H1 (cell line): ENCODE results near the gene ELMO1. TPM values are rescaled to one million over a fixed set of nuclear protein-coding genes. Genes with fewer than 3 reads are reported as not detected.

Source experiments
- CTCF ChIA-PET: fragments of 300-600 bp; sonication (Branson Sonifier 250); formaldehyde crosslinking; loops from one replicate; lab custom pipeline; 2021; ENCODE audit not compliant: partially characterized antibody; lab: Charles Lee
- POLR2A ChIA-PET: fragments of 300-600 bp; sonication (Branson Sonifier 250); formaldehyde crosslinking; loops from one replicate; lab custom pipeline; 2021; ENCODE audit warnings: inconsistent platforms; ENCODE audit not compliant: partially characterized antibody; lab: Charles Lee
- DNase-seq, 2 experiments: peaks; one replicate each; pipeline versions ENCODE4 v3.0.0 to v3.0.0-alpha.2; 2010 to 2022; ENCODE audit warnings: low spot score in 2 of 2, low read depth in 1 of 2, mixed read lengths in 1 of 2
- FAIRE-seq: peaks from 2 replicates; lab custom pipeline; 2011; peaks lifted over from hg19 to GRCh38; lab: Jason Lieb, UNC
- H2AFZ ChIP-seq: 2 replicates; pipeline ENCODE4 v1.8.1; 2012; ENCODE audit warnings: low read length, inconsistent platforms
- H2AK5ac ChIP-seq: 2 replicates; pipeline ENCODE4 v1.6.1; 2013; ENCODE audit warnings: low read depth, low read length
- H2BK120ac ChIP-seq: replicated peaks from 2 replicates; pipeline ENCODE3; 2013; ENCODE audit warnings: low read depth, low read length, inconsistent platforms
- H2BK12ac ChIP-seq: 2 replicates; pipeline ENCODE4 v1.6.1; 2013; ENCODE audit warnings: low read depth, low read length
- H2BK15ac ChIP-seq: 2 replicates; pipeline ENCODE4 v1.6.1; 2013; ENCODE audit warnings: low read length
- H2BK20ac ChIP-seq: 2 replicates; pipeline ENCODE4 v1.6.1; 2013; ENCODE audit warnings: low read length
- H2BK5ac ChIP-seq: 2 replicates; pipeline ENCODE4 v1.6.1; 2013; ENCODE audit warnings: low read depth, low read length
- H3K14ac ChIP-seq: 2 replicates; pipeline ENCODE4 v1.6.1; 2013; ENCODE audit warnings: inconsistent platforms; ENCODE audit not compliant: insufficient read length
- H3K18ac ChIP-seq: 2 replicates; pipeline ENCODE4 v1.6.1; 2013; ENCODE audit warnings: low read length; ENCODE audit errors: extremely low read depth
- H3K23ac ChIP-seq: 2 replicates; pipeline ENCODE4 v1.6.1; 2013; ENCODE audit warnings: inconsistent platforms; ENCODE audit not compliant: insufficient read length
- H3K23me2 ChIP-seq: 2 replicates; pipeline ENCODE4 v1.6.1; 2013; ENCODE audit warnings: low read depth, low read length
- H3K27ac ChIP-seq: 2 replicates; pipeline ENCODE4 v1.6.1; 2011; ENCODE audit warnings: low read depth, low read length, inconsistent platforms
- H3K27me3 ChIP-seq, 4 experiments: replicated peaks in 1 of 4; 1 replicate in 1 of 4; 2 replicates in 3 of 4; pipeline versions ENCODE4 v1.6.1 to v1.8.1; 2011 to 2013; ENCODE audit warnings: low read length in 3 of 4, mild to moderate bottlenecking in 3 of 4, inconsistent platforms in 2 of 4, mixed read lengths in 2 of 4, moderate library complexity in 1 of 4; ENCODE audit not compliant: control insufficient read depth in 3 of 4, insufficient read depth in 3 of 4; ENCODE audit errors: extremely low read depth in 1 of 4
- H3K36me3 ChIP-seq, 4 experiments: 2 replicates each; pipeline versions ENCODE4 v1.6.1 to v1.8.1; 2011 to 2013; ENCODE audit warnings: mild to moderate bottlenecking in 4 of 4, low read length in 3 of 4, moderate library complexity in 2 of 4, control low read depth in 1 of 4, inconsistent platforms in 1 of 4; ENCODE audit not compliant: insufficient read depth in 4 of 4, control insufficient read depth in 2 of 4
- H3K4ac ChIP-seq: replicated peaks from 2 replicates; pipeline ENCODE3; 2013; ENCODE audit warnings: low read length, low read depth, mixed read lengths, inconsistent platforms; ENCODE audit not compliant: insufficient read length
- H3K4me1 ChIP-seq, 4 experiments: replicated peaks in 1 of 4; 1 replicate in 1 of 4; 2 replicates in 3 of 4; pipeline versions ENCODE4 v1.6.1 to v1.8.1; 2011 to 2013; ENCODE audit warnings: low read length in 3 of 4, inconsistent platforms in 2 of 4, mixed read lengths in 1 of 4; ENCODE audit not compliant: insufficient read depth in 4 of 4, control insufficient read depth in 3 of 4
- H3K4me2 ChIP-seq, 2 experiments: 2 replicates each; pipeline versions ENCODE4 v1.6.1 to v1.8.1; 2011 to 2013; ENCODE audit warnings: low read depth in 2 of 2, low read length in 2 of 2, control low read depth in 1 of 2, inconsistent platforms in 1 of 2, mild to moderate bottlenecking in 1 of 2; ENCODE audit not compliant: insufficient read depth in 1 of 2
- H3K4me3 ChIP-seq, 4 experiments: fragments of 200-600, 300-600 bp in 1 of 4; sonication (generic), shearing (Covaris generic), sonication (Bioruptor Twin) in 1 of 4; 2 replicates each; pipeline versions ENCODE4 v1.5.1 to v1.8.1; 2011 to 2016; ENCODE audit warnings: low read length in 4 of 4, low read depth in 3 of 4, control low read depth in 2 of 4, inconsistent platforms in 2 of 4, mild to moderate bottlenecking in 2 of 4, mixed read lengths in 1 of 4, moderate library complexity in 1 of 4; ENCODE audit not compliant: insufficient read depth in 2 of 4; ENCODE audit errors: extremely low read depth in 1 of 4
- H3K56ac ChIP-seq: replicated peaks from 2 replicates; pipeline ENCODE3; 2013; ENCODE audit warnings: low read depth, mild to moderate bottlenecking, mixed read lengths, low read length, inconsistent platforms; ENCODE audit not compliant: insufficient read length
- H3K79me1 ChIP-seq: 2 replicates; pipeline ENCODE4 v1.6.1; 2013; ENCODE audit warnings: low read depth, low read length, control low read depth
- H3K79me2 ChIP-seq, 2 experiments: 2 replicates each; pipeline versions ENCODE4 v1.6.1 to v1.8.1; 2012 to 2013; ENCODE audit warnings: low read length in 2 of 2, mild to moderate bottlenecking in 2 of 2, inconsistent platforms in 1 of 2; ENCODE audit not compliant: insufficient read depth in 2 of 2, control insufficient read depth in 1 of 2
- H3K9ac ChIP-seq, 4 experiments: replicated peaks in 1 of 4; 1 replicate in 1 of 4; 2 replicates in 3 of 4; pipeline versions ENCODE4 v1.6.1 to v1.8.1; 2011 to 2013; ENCODE audit warnings: low read depth in 3 of 4, low read length in 3 of 4, control low read depth in 2 of 4, mild to moderate bottlenecking in 2 of 4, moderate library complexity in 2 of 4, inconsistent platforms in 1 of 4; ENCODE audit errors: extremely low read depth in 1 of 4
- H3K9me3 ChIP-seq, 2 experiments: 2 replicates each; pipeline versions ENCODE4 v1.6.1 to v1.8.1; 2012 to 2013; ENCODE audit warnings: mild to moderate bottlenecking in 2 of 2, moderate library complexity in 2 of 2, control low read depth in 1 of 2, inconsistent platforms in 1 of 2, low read depth in 1 of 2, low read length in 1 of 2, mixed read lengths in 1 of 2; ENCODE audit not compliant: insufficient read depth in 2 of 2
- H4K20me1 ChIP-seq, 2 experiments: replicated peaks in 1 of 2; 2 replicates each; pipeline versions ENCODE3 to v1.8.1; 2011 to 2013; ENCODE audit warnings: inconsistent platforms in 2 of 2, low read length in 2 of 2, mild to moderate bottlenecking in 1 of 2; ENCODE audit not compliant: insufficient read depth in 2 of 2, control insufficient read depth in 1 of 2
- H4K5ac ChIP-seq: 2 replicates; pipeline ENCODE4 v1.6.1; 2013; ENCODE audit warnings: low read length, low read depth, mixed read lengths, inconsistent platforms; ENCODE audit not compliant: insufficient read length
- H4K8ac ChIP-seq: 2 replicates; pipeline ENCODE4 v1.8.0; 2013; ENCODE audit warnings: mild to moderate bottlenecking, moderate library complexity, low read length, inconsistent platforms; ENCODE audit not compliant: insufficient read depth; ENCODE audit errors: extremely low read depth
- H4K91ac ChIP-seq: replicated peaks from 2 replicates; pipeline ENCODE3; 2013; ENCODE audit warnings: low read length, mixed read lengths, inconsistent platforms; ENCODE audit not compliant: insufficient read length
- CTBP2 ChIP-seq: IDR thresholded peaks from 2 replicates; pipeline ENCODE4 v1.7.0; 2011; ENCODE audit warnings: borderline replicate concordance, mild to moderate bottlenecking, moderate library complexity, mixed read lengths, low read length; ENCODE audit not compliant: insufficient read depth, insufficient read length
- SUZ12 ChIP-seq: fragments of 200-600 bp; sonication (generic); IDR thresholded peaks from 2 replicates; pipeline ENCODE4 v1.6.1; 2012; ENCODE audit warnings: mild to moderate bottlenecking, inconsistent platforms, low read length, moderate library complexity, mixed read lengths
- WGBS, 2 experiments: shearing (Covaris generic) in 1 of 2; methylation state at CpG; one replicate each; pipeline versions ENCODE4 v1.1.6 to v1.1.7; 2013 to 2015; ENCODE audit warnings: low lambda C conversion rate in 2 of 2, mixed read lengths in 2 of 2, inconsistent platforms in 1 of 2, low coverage in 1 of 2, missing lambda C conversion rate in 1 of 2; ENCODE audit not compliant: insufficient replicate concordance in 2 of 2, insufficient coverage in 1 of 2, insufficient read length in 1 of 2; ENCODE audit errors: extremely low coverage in 1 of 2, missing lambda C conversion rate in 1 of 2; 5-methylcytosine and 5-hydroxymethylcytosine counted together
- polyA plus RNA-seq, 7 experiments: library from polyadenylated mRNA; depleted of rRNA in 3 of 7; stranded (reverse) in 5 of 7; unstranded in 2 of 7; fragments of >200 nt in 5 of 7; fragments of 200-250 nt in 2 of 7; gene quantifications; 1 replicate in 5 of 7; 2 replicates in 1 of 7; 4 replicates in 1 of 7; pipeline versions ENCODE4 v1.2.1 to v1.2.3, GENCODE V29; 2011 to 2013; ENCODE audit warnings: missing spikeins in 2 of 7, mixed read lengths in 2 of 7
- total RNA-seq: library from RNA; stranded (reverse); fragmentation: NEBNext Ultra II Directional; extraction: Animal tissue kit (Norgen Biotek cat#: 25700); gene quantifications from 2 replicates; pipeline ENCODE4 v1.2.1, GENCODE V29; 2021

The ELMO1 gene
- total and polyA plus RNA-seq, 2 of the 8 experiments (the other 6 are each of a cell fraction or from before 2014, with no cell fraction given), result 18.4 to 21.0 TPM

GRCh38 chr7:37050801-37051200 is 397.9 kb downstream of the ELMO1 start:
- no peak for FAIRE-seq
- no peak overlapping the region for H2AK5ac ChIP-seq
- no peak overlapping the region for H4K5ac ChIP-seq
- POLR2A ChIA-PET, result no interaction called here
- no peak overlapping the region for H3K23ac ChIP-seq
- H4K20me1 ChIP-seq, result no peaks in the 10 kb centered on the region
- no peaks in the 10 kb centered on the region for H3K23me2 ChIP-seq
- no peak overlapping the region for H3K56ac ChIP-seq
- no peak overlapping the region for H3K27ac ChIP-seq
- H3K9me3 ChIP-seq, result no peaks in the 10 kb centered on the region
- WGBS, 2 experiments, result 81% methylated on average over 1 of the region's 1 CpG; no CpG with 5 or more reads in 1 of the 2 experiments
- no peak overlapping the region for H3K4me2 ChIP-seq
- no peak overlapping the region for H2BK120ac ChIP-seq
- H3K9ac ChIP-seq, result no peak overlapping the region
- no peaks in the 10 kb centered on the region for H3K79me2 ChIP-seq
- no peak overlapping the region for H2BK5ac ChIP-seq
- H3K18ac ChIP-seq, result no peak overlapping the region
- no peak overlapping the region for H2BK12ac ChIP-seq
- no peak overlapping the region for H3K14ac ChIP-seq
- no peak overlapping the region for H4K91ac ChIP-seq
- H3K4me1 ChIP-seq, result peaks cover 2 to 6% (median 3%) of the 10 kb centered on the region in 4 experiments; a peak in 4 of 7 replicates
- H3K4ac ChIP-seq, result no peak overlapping the region
- no peak overlapping the region for H4K8ac ChIP-seq
- no peak overlapping the region for H3K4me3 ChIP-seq
- no peaks in the 10 kb centered on the region for H3K27me3 ChIP-seq
- CTCF ChIA-PET, result interaction anchor here (0.7 to 1.2 kb wide), 2 partner anchors 13 to 544 kb away, joined by 3 to 4 read pairs; no protein-coding TSS in a partner anchor
- no peaks in the 10 kb centered on the region for H3K79me1 ChIP-seq
- H3K36me3 ChIP-seq, result no peaks in the 10 kb centered on the region; a peak in 1 of 8 replicates
- no peak overlapping the region for H2AFZ ChIP-seq
- H2BK15ac ChIP-seq, result no peak overlapping the region
- DNase-seq, result no peak
- H2BK20ac ChIP-seq, result no peak overlapping the region
- TF ChIP-seq SUZ12 (no peak), CTBP2 (no peak)
